Measurements from ENCODE around the gene RALB.

Gene RALB

GRCh38 chr2:120224735-120225548, 27.7 kb upstream of the RALB start:
- TF ChIP-seq RAD21 (IDR thresholded peaks at IDR 0.05; ENCODE audit: low read depth) (no peak), YY1 (IDR thresholded peaks at IDR 0.05; ENCODE audit: low read depth) (no peak), CEBPB (IDR thresholded peaks at IDR 0.05) (no peak), FOXM1 (IDR thresholded peaks at IDR 0.05; ENCODE audit: borderline replicate concordance, low read depth) (no peak), USF1 (IDR thresholded peaks at IDR 0.05) (no peak), MAX (IDR thresholded peaks at IDR 0.05) (no peak), ZBTB7A (IDR thresholded peaks at IDR 0.05; ENCODE audit: low read depth) (no peak), TEAD4 (IDR thresholded peaks at IDR 0.05) (no peak), CREB1 (IDR thresholded peaks at IDR 0.05; ENCODE audit: low read depth) (no peak), TCF12 (IDR thresholded peaks at IDR 0.05; ENCODE audit: low read depth) (no peak), REST (IDR thresholded peaks at IDR 0.05; ENCODE audit: low read depth) (no peak), NFIC (IDR thresholded peaks at IDR 0.05) (no peak), EGR1 (IDR thresholded peaks at IDR 0.05) (no peak), TAF1 (IDR thresholded peaks at IDR 0.05; ENCODE audit: low read depth) (no peak), EP300 (IDR thresholded peaks at IDR 0.05; ENCODE audit: borderline replicate concordance) (no peak)

- TF ChIP-seq YY1 (IDR thresholded peaks at IDR 0.05; ENCODE audit: low read depth) (no peak), REST (IDR thresholded peaks at IDR 0.05; ENCODE audit: low read depth) (no peak), NFIC (IDR thresholded peaks at IDR 0.05) (no peak), MAX (IDR thresholded peaks at IDR 0.05) (no peak), FOXM1 (IDR thresholded peaks at IDR 0.05; ENCODE audit: borderline replicate concordance, low read depth) (no peak), TAF1 (IDR thresholded peaks at IDR 0.05; ENCODE audit: low read depth) (no peak), RAD21 (IDR thresholded peaks at IDR 0.05; ENCODE audit: low read depth) (no peak), CEBPB (IDR thresholded peaks at IDR 0.05) (no peak), TEAD4 (IDR thresholded peaks at IDR 0.05) (no peak), EGR1 (IDR thresholded peaks at IDR 0.05) (no peak), ZBTB7A (IDR thresholded peaks at IDR 0.05; ENCODE audit: low read depth) (no peak), EP300 (IDR thresholded peaks at IDR 0.05; ENCODE audit: borderline replicate concordance) (no peak), TCF12 (IDR thresholded peaks at IDR 0.05; ENCODE audit: low read depth) (no peak), USF1 (IDR thresholded peaks at IDR 0.05) (no peak)
Measured at GRCh38 chr2:120225549-120226065, 27.0 kb upstream of the RALB start.

GRCh38 chr2:120226316-120226715, 26.3 kb upstream of the RALB start:
- no peak for TF ChIP-seq REST (IDR thresholded peaks at IDR 0.05; ENCODE audit: low read depth)

- TF ChIP-seq EGR1 (IDR thresholded peaks at IDR 0.05) (no peak), TAF1 (IDR thresholded peaks at IDR 0.05; ENCODE audit: low read depth) (no peak), TEAD4 (IDR thresholded peaks at IDR 0.05) (no peak), EP300 (IDR thresholded peaks at IDR 0.05; ENCODE audit: borderline replicate concordance) (no peak), TCF12 (IDR thresholded peaks at IDR 0.05; ENCODE audit: low read depth) (no peak), CEBPB (IDR thresholded peaks at IDR 0.05) (no peak), YY1 (IDR thresholded peaks at IDR 0.05; ENCODE audit: low read depth) (no peak), FOXM1 (IDR thresholded peaks at IDR 0.05; ENCODE audit: borderline replicate concordance, low read depth) (no peak), REST (IDR thresholded peaks at IDR 0.05; ENCODE audit: low read depth) (no peak), USF1 (IDR thresholded peaks at IDR 0.05) (no peak)
Measured at GRCh38 chr2:120227111-120227991, 25.3 kb upstream of the RALB start.
